NB4 (cell line): ENCODE data around the gene HACD3.

Experiments
- MAX ChIP-seq: IDR thresholded peaks from 2 replicates; pipeline ENCODE4 v1.6.1; 2011; ENCODE audit warnings: low read depth, low read length
- MYC ChIP-seq: IDR thresholded peaks from 2 replicates; pipeline ENCODE4 v1.6.1; 2011; ENCODE audit warnings: low read depth, low read length
- POLR2A ChIP-seq: IDR thresholded peaks from 2 replicates; pipeline ENCODE4 v1.6.1; 2011; ENCODE audit warnings: mild to moderate bottlenecking; ENCODE audit not compliant: insufficient read length; ENCODE audit errors: extremely low read depth
- TF ChIP-seq, protein P1 (sequence below): IDR thresholded peaks from one replicate; pipeline ENCODE4 v1.5.1; 2012; ENCODE audit warnings: low read depth, low read length

- TF ChIP-seq, protein P1, sequence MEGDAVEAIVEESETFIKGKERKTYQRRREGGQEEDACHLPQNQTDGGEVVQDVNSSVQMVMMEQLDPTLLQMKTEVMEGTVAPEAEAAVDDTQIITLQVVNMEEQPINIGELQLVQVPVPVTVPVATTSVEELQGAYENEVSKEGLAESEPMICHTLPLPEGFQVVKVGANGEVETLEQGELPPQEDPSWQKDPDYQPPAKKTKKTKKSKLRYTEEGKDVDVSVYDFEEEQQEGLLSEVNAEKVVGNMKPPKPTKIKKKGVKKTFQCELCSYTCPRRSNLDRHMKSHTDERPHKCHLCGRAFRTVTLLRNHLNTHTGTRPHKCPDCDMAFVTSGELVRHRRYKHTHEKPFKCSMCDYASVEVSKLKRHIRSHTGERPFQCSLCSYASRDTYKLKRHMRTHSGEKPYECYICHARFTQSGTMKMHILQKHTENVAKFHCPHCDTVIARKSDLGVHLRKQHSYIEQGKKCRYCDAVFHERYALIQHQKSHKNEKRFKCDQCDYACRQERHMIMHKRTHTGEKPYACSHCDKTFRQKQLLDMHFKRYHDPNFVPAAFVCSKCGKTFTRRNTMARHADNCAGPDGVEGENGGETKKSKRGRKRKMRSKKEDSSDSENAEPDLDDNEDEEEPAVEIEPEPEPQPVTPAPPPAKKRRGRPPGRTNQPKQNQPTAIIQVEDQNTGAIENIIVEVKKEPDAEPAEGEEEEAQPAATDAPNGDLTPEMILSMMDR: peak; percentile 27
- TF ChIP-seq POLR2A: no peak
- TF ChIP-seq MAX: no peak
- TF ChIP-seq MYC: no peak
Observed at GRCh38 chr15:65595960-65596359, 65.7 kb downstream of the HACD3 start.
